ENCODE data around the gene ZNF431. TPM values are rescaled to one million over a fixed set of nuclear protein-coding genes. Genes with fewer than 3 reads are reported as not detected.

Gene ZNF431
- total RNA-seq, 4 donors from 2014 or later, result 11.8 to 54.5 (median 14.5) TPM

- H3K27ac ChIP-seq, result no peak overlapping the region
- no peak for DNase-seq
- no peak for TF ChIP-seq CTCF (IDR thresholded peaks at IDR 0.05)
- TF ChIP-seq POLR2A (IDR thresholded peaks at IDR 0.05), result no peak
- H3K27me3 ChIP-seq, result no peaks in the 10 kb centered on the region
- H3K4me1 ChIP-seq, result no peaks in the 10 kb centered on the region
- no peak overlapping the region for H3K4me3 ChIP-seq
- no peaks in the 10 kb centered on the region for H3K9me3 ChIP-seq
- H3K36me3 ChIP-seq, result no peaks in the 10 kb centered on the region
These were observed 14.8 kb upstream of the ZNF431 start for GRCh38 chr19:21127001-21127400.

- Histone ChIP-seq H3K27me3 (no peaks in the 10 kb centered on the region), H3K9me3 (no peaks in the 10 kb centered on the region), H3K36me3 (no peaks in the 10 kb centered on the region), H3K4me1 (no peaks in the 10 kb centered on the region), H3K4me3 (no peak overlapping the region), H3K27ac (no peak overlapping the region)
- TF ChIP-seq POLR2A (IDR thresholded peaks at IDR 0.05) (no peak), CTCF (IDR thresholded peaks at IDR 0.05) (no peak)
- no peak for DNase-seq
These were observed 13.9 kb upstream of the ZNF431 start for GRCh38 chr19:21127898-21128297.

- Histone ChIP-seq H3K9me3 (no peaks in the 10 kb centered on the region), H3K27ac (no peak overlapping the region)
These were observed 12.7 kb upstream of the ZNF431 start for GRCh38 chr19:21128901-21129698.

GRCh38 chr19:21130097-21130775 is 11.6 kb upstream of the ZNF431 start:
- H3K27ac ChIP-seq, result no peak overlapping the region
- no peaks in the 10 kb centered on the region for H3K27me3 ChIP-seq
- TF ChIP-seq POLR2A (IDR thresholded peaks at IDR 0.05) (no peak), CTCF (IDR thresholded peaks at IDR 0.05) (no peak)
- H3K36me3 ChIP-seq, result no peaks in the 10 kb centered on the region
- no peak overlapping the region for H3K4me3 ChIP-seq
- H3K4me1 ChIP-seq, result no peaks in the 10 kb centered on the region
- no peak for DNase-seq
- no peaks in the 10 kb centered on the region for H3K9me3 ChIP-seq

More at GRCh38 chr19:21128901-21129698, 12.7 kb upstream of the ZNF431 start:
- DNase-seq, result no peak
- no peak for TF ChIP-seq CTCF (IDR thresholded peaks at IDR 0.05)
- TF ChIP-seq POLR2A (IDR thresholded peaks at IDR 0.05), result no peak
- Histone ChIP-seq H3K4me3 (no peak overlapping the region), H3K36me3 (no peaks in the 10 kb centered on the region), H3K27me3 (no peaks in the 10 kb centered on the region), H3K4me1 (no peaks in the 10 kb centered on the region)

- Histone ChIP-seq H3K4me1 (no peaks in the 10 kb centered on the region), H3K27ac (no peak overlapping the region), H3K27me3 (no peaks in the 10 kb centered on the region), H3K36me3 (no peaks in the 10 kb centered on the region), H3K9me3 (no peaks in the 10 kb centered on the region), H3K4me3 (no peak overlapping the region)
- TF ChIP-seq CTCF (IDR thresholded peaks at IDR 0.05) (no peak), POLR2A (IDR thresholded peaks at IDR 0.05) (no peak)
- DNase-seq, result no peak
These were observed 8.2 kb upstream of the ZNF431 start for GRCh38 chr19:21133633-21134032.
